ENCODE results near the gene PRR20D.
"Not testable (repeated sequence)": the region's sequence is repeated elsewhere in the genome, so short reads cannot be mapped to it uniquely, and the experiment has no call there.

DNA sequence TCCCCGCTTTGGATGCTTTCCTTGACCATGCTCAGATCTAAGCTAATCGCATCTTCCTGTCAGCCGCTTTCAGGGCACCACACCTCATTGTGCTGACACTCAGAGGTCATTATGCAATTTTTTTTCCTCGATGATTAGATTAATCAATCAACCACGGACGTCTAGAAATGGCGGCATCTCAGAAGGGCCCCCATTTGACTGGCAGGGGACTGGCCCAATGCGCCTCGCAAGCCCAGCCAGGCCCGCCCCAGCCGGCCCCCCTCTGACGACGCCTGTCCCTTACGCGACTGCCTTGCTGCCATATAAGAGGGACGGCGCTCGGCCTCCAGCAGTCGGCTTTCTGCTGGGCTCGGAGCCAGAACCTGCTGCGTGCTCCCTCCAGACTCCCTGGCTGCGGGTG lies at the start of gene PRR20D:
- TF ChIP-seq EP300, CTCF, POLR2A (IDR thresholded peaks at IDR 0.05): not testable (repeated sequence)
